Caco-2 (cell line): ENCODE results near the gene FOXF2. TPM values are rescaled to one million over a fixed set of nuclear protein-coding genes. Genes with fewer than 3 reads are reported as not detected.

Experiments used
- BruUV-seq: library from RNA; stranded (reverse); fragments of 400-500 nt; replicated peaks from 2 replicates; lab custom pipeline; 2021; lab: Mats Ljungman, UMichigan
- CTCF ChIA-PET: fragments of 300-600 bp; sonication (Branson Sonifier 250); formaldehyde crosslinking; loops from one replicate; lab custom pipeline; 2022; ENCODE audit warnings: antibody characterized with exemption; lab: Charles Lee
- POLR2A ChIA-PET: fragments of 300-600 bp; sonication (Branson Sonifier 250); formaldehyde crosslinking; loops from one replicate; lab custom pipeline; 2022; ENCODE audit warnings: antibody characterized with exemption; lab: Charles Lee
- DNase-seq, 2 experiments: peaks; one replicate each; pipeline versions ENCODE4 v3.0.0 to v3.0.0-alpha.2; 2020 to 2022
- H3K27me3 ChIP-seq: replicated peaks from 2 replicates; pipeline ENCODE4 v1.6.0; 2011; ENCODE audit warnings: low read length; ENCODE audit not compliant: control insufficient read depth, insufficient read depth
- H3K36me3 ChIP-seq: 2 replicates; pipeline ENCODE4 v1.5.1; 2011; ENCODE audit warnings: low read length; ENCODE audit not compliant: control insufficient read depth, insufficient read depth
- H3K4me1 ChIP-seq: fragments of 250-450 bp; sonication (Bioruptor Pico); 2 replicates; pipeline ENCODE4 v1.5.1; 2020; ENCODE audit warnings: mild to moderate bottlenecking
- H3K4me3 ChIP-seq: 2 replicates; pipeline ENCODE4 v1.5.1; 2011; ENCODE audit warnings: low read depth, mild to moderate bottlenecking, control low read depth, low read length
- H3K9me3 ChIP-seq: fragments of 250-450 bp; sonication (Bioruptor Pico); 2 replicates; pipeline ENCODE4 v1.5.1; 2020; ENCODE audit warnings: mild to moderate bottlenecking, moderate library complexity
- H3K27ac Mint-ChIP-seq: one replicate; pipeline ENCODE4 v1.8.0; 2022; ENCODE audit warnings: mixed read lengths; ENCODE audit not compliant: unreplicated experiment
- H3K27me3 Mint-ChIP-seq: one replicate; pipeline ENCODE4 v1.8.0; 2022; ENCODE audit warnings: mixed read lengths; ENCODE audit not compliant: insufficient read depth, unreplicated experiment
- H3K36me3 Mint-ChIP-seq: one replicate; pipeline ENCODE4 v1.8.0; 2022; ENCODE audit warnings: mild to moderate bottlenecking, mixed read lengths; ENCODE audit not compliant: insufficient read depth, unreplicated experiment
- H3K4me1 Mint-ChIP-seq: one replicate; pipeline ENCODE4 v1.8.0; 2022; ENCODE audit warnings: low read depth, mixed read lengths; ENCODE audit not compliant: unreplicated experiment
- H3K4me3 Mint-ChIP-seq: one replicate; pipeline ENCODE4 v1.8.0; 2022; ENCODE audit warnings: mild to moderate bottlenecking, moderate library complexity, mixed read lengths; ENCODE audit not compliant: unreplicated experiment
- H3K9me3 Mint-ChIP-seq: one replicate; pipeline ENCODE4 v1.8.0; 2022; ENCODE audit warnings: mixed read lengths; ENCODE audit not compliant: unreplicated experiment
- intact Hi-C: fragments of 100-400 bp; cut with micrococcal nuclease; formaldehyde crosslinking; loops from one replicate; pipeline ENCODE4 v1.10.0; 2022; ENCODE audit not compliant: unreplicated experiment
- total RNA-seq: library from RNA; stranded (reverse); gene quantifications from 2 replicates; pipeline ENCODE4 v1.2.3, GENCODE V29; 2022
- TF ChIP-seq, protein P1 (sequence below), 2 experiments: fragments of 200-600 bp in 1 of 2; IDR thresholded peaks; 1 replicate in 1 of 2; 2 replicates in 1 of 2; pipeline versions ENCODE4 v1.5.1 to v1.8.0; 2011 to 2022; ENCODE audit warnings: antibody characterized with exemption in 1 of 2, control low read depth in 1 of 2, inconsistent platforms in 1 of 2, low read depth in 1 of 2, low read length in 1 of 2, mild to moderate bottlenecking in 1 of 2, moderate library complexity in 1 of 2; ENCODE audit not compliant: insufficient read depth in 1 of 2, severe bottlenecking in 1 of 2, unreplicated experiment in 1 of 2

The FOXF2 gene
- total RNA-seq, 1 experiment from 2014 or later = 0.88 TPM

DNA sequence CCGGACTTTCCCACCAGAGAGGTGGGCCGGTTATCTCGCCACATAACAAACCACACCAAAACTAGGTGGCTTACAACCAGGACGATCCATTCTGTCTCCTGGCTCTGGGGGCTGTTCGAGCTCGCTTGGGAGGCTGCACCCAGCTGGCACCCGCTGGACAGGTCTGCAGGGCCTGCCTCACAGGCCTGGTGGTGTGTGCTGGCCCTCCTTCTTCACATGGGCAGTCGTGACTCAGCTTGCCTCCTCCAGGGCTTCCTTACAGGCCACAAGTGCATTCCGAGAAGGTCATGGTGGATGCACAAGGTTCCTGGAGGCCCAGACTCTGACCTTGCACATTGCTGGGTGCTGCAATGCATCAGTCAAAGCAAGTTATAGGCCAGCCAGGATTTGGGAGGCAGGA lies 34.2 kb downstream of the FOXF2 start:
- POLR2A ChIA-PET = interaction anchor here (0.6 kb wide), 1 partner anchor 601 kb away, joined by 7 read pairs; no protein-coding TSS in a partner anchor
- H3K27ac Mint-ChIP-seq = no peak overlapping the region
- intact Hi-C loops = no loop called here
- Histone ChIP-seq H3K4me1 (no peaks in the 10 kb centered on the region), H3K27me3 (no peaks in the 10 kb centered on the region), H3K4me3 (no peak overlapping the region), H3K36me3 (no peaks in the 10 kb centered on the region), H3K9me3 (peaks cover 11% of the 10 kb centered on the region; the same call in 1 of the 2 replicates)
- TF ChIP-seq, protein P1, sequence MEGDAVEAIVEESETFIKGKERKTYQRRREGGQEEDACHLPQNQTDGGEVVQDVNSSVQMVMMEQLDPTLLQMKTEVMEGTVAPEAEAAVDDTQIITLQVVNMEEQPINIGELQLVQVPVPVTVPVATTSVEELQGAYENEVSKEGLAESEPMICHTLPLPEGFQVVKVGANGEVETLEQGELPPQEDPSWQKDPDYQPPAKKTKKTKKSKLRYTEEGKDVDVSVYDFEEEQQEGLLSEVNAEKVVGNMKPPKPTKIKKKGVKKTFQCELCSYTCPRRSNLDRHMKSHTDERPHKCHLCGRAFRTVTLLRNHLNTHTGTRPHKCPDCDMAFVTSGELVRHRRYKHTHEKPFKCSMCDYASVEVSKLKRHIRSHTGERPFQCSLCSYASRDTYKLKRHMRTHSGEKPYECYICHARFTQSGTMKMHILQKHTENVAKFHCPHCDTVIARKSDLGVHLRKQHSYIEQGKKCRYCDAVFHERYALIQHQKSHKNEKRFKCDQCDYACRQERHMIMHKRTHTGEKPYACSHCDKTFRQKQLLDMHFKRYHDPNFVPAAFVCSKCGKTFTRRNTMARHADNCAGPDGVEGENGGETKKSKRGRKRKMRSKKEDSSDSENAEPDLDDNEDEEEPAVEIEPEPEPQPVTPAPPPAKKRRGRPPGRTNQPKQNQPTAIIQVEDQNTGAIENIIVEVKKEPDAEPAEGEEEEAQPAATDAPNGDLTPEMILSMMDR (IDR thresholded peaks at IDR 0.05; ENCODE audit: insufficient read depth in 1 of 2, low read depth in 1 of 2, low read length in 1 of 2, severe bottlenecking in 1 of 2, unreplicated experiment in 1 of 2) = no peak
- CTCF ChIA-PET = interaction anchor here (1.0 to 1.3 kb wide), 2 partner anchors 13 to 511 kb away, joined by 3 to 4 read pairs; no protein-coding TSS in a partner anchor
- peaks cover 9% of the 10 kb centered on the region for H3K9me3 Mint-ChIP-seq
- DNase-seq = no peak
- no peak overlapping the region for H3K4me3 Mint-ChIP-seq
- peaks cover 3% of the 10 kb centered on the region for H3K27me3 Mint-ChIP-seq
- no TSS peak for BruUV-seq
- H3K36me3 Mint-ChIP-seq = no peaks in the 10 kb centered on the region
- no peaks in the 10 kb centered on the region for H3K4me1 Mint-ChIP-seq

DNA sequence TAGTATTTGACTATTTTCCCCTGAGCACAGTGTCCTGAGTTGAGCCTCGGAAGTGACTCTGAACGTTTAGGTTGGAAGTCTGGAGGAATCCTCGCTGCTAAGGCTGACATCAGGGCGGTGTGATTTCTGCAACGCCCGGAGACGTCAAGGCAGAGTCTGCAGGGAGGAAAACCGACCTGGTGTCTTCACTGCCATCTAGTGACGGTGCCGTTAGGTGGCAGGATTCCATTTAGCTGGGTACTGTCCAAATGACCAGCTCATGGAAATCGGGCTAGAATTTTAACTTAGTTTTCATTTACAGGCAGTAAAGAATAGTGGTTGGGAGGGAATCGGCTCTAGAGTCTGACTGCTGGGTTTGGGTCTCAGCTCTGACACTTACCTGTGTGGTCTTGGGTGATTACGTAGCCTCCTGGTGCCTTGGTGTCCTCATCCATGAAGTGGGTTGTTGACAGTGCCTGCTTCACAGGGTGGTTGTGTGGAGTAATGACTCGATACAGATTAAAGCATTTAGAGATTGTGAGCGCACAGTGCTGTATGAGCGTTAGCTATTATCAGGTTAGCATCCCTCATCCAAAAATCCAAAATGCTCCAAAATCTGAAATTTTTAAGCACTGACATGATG lies 35.0 kb downstream of the FOXF2 start:
- peaks cover 3% of the 10 kb centered on the region for H3K27me3 Mint-ChIP-seq
- Histone ChIP-seq H3K36me3 (no peaks in the 10 kb centered on the region), H3K9me3 (peaks cover 11% of the 10 kb centered on the region; the same call in 1 of the 2 replicates), H3K4me3 (no peak overlapping the region), H3K4me1 (no peaks in the 10 kb centered on the region), H3K27me3 (no peaks in the 10 kb centered on the region)
- peaks cover 9% of the 10 kb centered on the region for H3K9me3 Mint-ChIP-seq
- TF ChIP-seq, protein P1 (IDR thresholded peaks at IDR 0.05; ENCODE audit: insufficient read depth in 1 of 2, low read depth in 1 of 2, low read length in 1 of 2, severe bottlenecking in 1 of 2, unreplicated experiment in 1 of 2) = peak; percentile 55 to 82
- H3K4me3 Mint-ChIP-seq = peak overlapping the region; percentile 14
- peak; percentile 52 to 58 for DNase-seq
- BruUV-seq = no TSS peak
- no peaks in the 10 kb centered on the region for H3K36me3 Mint-ChIP-seq
- H3K27ac Mint-ChIP-seq = no peak overlapping the region
- CTCF ChIA-PET = interaction anchor here (0.6 to 1.0 kb wide), 11 partner anchors 10 to 951 kb away, joined by 3 to 10 read pairs (median 4); no protein-coding TSS in a partner anchor
- intact Hi-C loops = no loop called here
- H3K4me1 Mint-ChIP-seq = no peaks in the 10 kb centered on the region
- POLR2A ChIA-PET = interaction anchor here (0.6 kb wide), 1 partner anchor 602 kb away, joined by 7 read pairs; no protein-coding TSS in a partner anchor

DNA sequence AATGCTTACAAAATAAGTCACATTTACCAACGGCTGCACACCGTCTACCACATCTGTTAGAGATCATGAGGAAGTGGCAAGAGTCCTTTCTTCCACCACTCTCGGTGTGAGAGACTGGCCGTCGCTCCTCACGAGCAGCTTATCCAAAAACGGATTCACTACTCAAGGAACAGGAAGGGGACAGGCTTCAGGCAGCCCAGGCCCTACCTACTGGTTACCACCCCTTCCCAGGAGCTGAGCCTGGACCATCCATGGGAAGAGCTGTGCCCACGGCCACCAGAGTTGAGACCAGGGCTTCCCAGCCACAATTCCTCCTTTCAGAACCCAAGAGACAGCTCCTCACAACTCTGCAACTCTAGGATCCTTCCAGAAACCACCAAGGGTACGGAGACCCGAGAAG lies 37.0 kb downstream of the FOXF2 start:
- TF ChIP-seq, protein P1 (IDR thresholded peaks at IDR 0.05; ENCODE audit: insufficient read depth in 1 of 2, low read depth in 1 of 2, low read length in 1 of 2, severe bottlenecking in 1 of 2, unreplicated experiment in 1 of 2) = no peak
- H3K9me3 Mint-ChIP-seq = no peaks in the 10 kb centered on the region
- H3K4me3 ChIP-seq = no peak overlapping the region
- no peak for DNase-seq
- no peaks in the 10 kb centered on the region for H3K27me3 ChIP-seq
- no peak overlapping the region for H3K4me3 Mint-ChIP-seq
- intact Hi-C loops = no loop called here
- H3K9me3 ChIP-seq = no peaks in the 10 kb centered on the region; the same call in 1 of the 2 replicates
- no peaks in the 10 kb centered on the region for H3K4me1 Mint-ChIP-seq
- CTCF ChIA-PET = interaction anchor here (1.1 to 1.2 kb wide), 2 partner anchors 10 to 29 kb away, joined by 3 read pairs; no protein-coding TSS in a partner anchor
- BruUV-seq = no TSS peak
- no peak overlapping the region for H3K27ac Mint-ChIP-seq
- H3K36me3 Mint-ChIP-seq = no peaks in the 10 kb centered on the region
- no peaks in the 10 kb centered on the region for H3K36me3 ChIP-seq
- POLR2A ChIA-PET = no interaction called here
- H3K27me3 Mint-ChIP-seq = peaks cover 5% of the 10 kb centered on the region
- no peaks in the 10 kb centered on the region for H3K4me1 ChIP-seq
